ENCODE measurements around the gene STIMATE.

DNA sequence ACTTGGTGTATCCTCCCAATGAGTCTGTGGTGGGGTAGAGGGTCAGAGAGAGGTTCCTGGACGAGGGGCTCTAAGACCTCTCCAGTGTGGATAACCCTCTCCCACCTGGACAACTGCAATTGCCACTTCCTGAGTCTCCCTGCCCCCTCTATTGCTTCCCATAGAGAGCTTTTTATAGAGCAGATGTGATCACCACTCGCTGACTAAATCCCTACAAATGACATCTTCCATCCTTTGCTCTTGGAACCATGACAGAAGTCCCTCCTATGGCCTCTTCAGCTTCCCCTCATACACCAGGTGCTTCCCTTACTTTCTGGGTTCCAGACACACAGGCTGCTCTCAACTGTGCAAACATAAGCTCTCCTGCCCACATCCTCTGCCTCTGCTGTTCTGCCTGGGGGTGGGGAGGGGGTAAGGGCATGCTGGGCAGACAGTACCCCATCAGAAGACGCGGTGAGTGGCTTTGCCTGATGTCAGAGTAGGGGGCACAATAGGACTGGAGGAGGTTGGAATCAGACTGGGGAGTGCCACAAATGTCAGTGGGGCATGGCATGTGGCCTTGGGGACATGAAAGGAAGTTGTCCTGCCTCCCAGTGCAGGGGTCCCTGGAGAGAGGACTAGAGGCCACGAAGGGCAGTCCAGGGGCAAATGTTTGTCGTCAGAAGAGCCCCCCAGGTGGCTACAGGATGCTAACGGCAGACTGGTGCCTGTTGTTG is 87.5 kb downstream of the STIMATE start:
- TF ChIP-seq, protein P1, sequence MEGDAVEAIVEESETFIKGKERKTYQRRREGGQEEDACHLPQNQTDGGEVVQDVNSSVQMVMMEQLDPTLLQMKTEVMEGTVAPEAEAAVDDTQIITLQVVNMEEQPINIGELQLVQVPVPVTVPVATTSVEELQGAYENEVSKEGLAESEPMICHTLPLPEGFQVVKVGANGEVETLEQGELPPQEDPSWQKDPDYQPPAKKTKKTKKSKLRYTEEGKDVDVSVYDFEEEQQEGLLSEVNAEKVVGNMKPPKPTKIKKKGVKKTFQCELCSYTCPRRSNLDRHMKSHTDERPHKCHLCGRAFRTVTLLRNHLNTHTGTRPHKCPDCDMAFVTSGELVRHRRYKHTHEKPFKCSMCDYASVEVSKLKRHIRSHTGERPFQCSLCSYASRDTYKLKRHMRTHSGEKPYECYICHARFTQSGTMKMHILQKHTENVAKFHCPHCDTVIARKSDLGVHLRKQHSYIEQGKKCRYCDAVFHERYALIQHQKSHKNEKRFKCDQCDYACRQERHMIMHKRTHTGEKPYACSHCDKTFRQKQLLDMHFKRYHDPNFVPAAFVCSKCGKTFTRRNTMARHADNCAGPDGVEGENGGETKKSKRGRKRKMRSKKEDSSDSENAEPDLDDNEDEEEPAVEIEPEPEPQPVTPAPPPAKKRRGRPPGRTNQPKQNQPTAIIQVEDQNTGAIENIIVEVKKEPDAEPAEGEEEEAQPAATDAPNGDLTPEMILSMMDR (IDR thresholded peaks at IDR 0.05; ENCODE audit: low read depth, low read length, poor library complexity, severe bottlenecking), result no peak
- TF ChIP-seq EZH2phosphoT487 (IDR thresholded peaks at IDR 0.05; ENCODE audit: borderline replicate concordance, low read length), result no peak
